ENCODE results near the gene SFR1.

DNA sequence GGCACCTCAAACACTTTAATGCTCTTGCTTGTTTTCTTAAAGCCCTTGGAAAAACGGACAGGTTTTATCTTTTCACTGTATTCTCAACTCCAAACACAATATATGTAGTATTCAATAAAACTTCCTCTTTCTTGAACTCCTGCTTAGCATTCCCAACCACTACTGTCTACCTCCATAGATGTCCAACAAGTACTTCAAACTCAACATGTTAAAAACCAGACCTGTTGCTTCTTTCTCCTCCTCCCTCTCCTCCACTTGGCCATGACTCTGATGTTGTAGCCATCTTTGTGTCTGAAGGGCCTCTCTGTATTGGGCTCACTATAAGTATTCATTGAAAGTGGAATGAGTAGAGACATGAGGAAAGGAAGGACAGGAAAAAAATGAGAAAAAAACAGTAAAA, 20.1 kb upstream of the SFR1 start:
- TF ChIP-seq JUN (CRISPR knock-in tag; IDR thresholded peaks at IDR 0.05) (no peak), CBFB (CRISPR knock-in tag; IDR thresholded peaks at IDR 0.05; ENCODE audit: low read depth) (no peak), TEAD4 (CRISPR knock-in tag; IDR thresholded peaks at IDR 0.05) (no peak), ZNF263 (CRISPR knock-in tag; IDR thresholded peaks at IDR 0.05; ENCODE audit: low read depth) (no peak), GABPB1 (CRISPR knock-in tag; IDR thresholded peaks at IDR 0.05) (no peak)
- TF ChIP-seq, protein P1, sequence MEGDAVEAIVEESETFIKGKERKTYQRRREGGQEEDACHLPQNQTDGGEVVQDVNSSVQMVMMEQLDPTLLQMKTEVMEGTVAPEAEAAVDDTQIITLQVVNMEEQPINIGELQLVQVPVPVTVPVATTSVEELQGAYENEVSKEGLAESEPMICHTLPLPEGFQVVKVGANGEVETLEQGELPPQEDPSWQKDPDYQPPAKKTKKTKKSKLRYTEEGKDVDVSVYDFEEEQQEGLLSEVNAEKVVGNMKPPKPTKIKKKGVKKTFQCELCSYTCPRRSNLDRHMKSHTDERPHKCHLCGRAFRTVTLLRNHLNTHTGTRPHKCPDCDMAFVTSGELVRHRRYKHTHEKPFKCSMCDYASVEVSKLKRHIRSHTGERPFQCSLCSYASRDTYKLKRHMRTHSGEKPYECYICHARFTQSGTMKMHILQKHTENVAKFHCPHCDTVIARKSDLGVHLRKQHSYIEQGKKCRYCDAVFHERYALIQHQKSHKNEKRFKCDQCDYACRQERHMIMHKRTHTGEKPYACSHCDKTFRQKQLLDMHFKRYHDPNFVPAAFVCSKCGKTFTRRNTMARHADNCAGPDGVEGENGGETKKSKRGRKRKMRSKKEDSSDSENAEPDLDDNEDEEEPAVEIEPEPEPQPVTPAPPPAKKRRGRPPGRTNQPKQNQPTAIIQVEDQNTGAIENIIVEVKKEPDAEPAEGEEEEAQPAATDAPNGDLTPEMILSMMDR (IDR thresholded peaks at IDR 0.05) = no peak
- TF ChIP-seq, protein P2, sequence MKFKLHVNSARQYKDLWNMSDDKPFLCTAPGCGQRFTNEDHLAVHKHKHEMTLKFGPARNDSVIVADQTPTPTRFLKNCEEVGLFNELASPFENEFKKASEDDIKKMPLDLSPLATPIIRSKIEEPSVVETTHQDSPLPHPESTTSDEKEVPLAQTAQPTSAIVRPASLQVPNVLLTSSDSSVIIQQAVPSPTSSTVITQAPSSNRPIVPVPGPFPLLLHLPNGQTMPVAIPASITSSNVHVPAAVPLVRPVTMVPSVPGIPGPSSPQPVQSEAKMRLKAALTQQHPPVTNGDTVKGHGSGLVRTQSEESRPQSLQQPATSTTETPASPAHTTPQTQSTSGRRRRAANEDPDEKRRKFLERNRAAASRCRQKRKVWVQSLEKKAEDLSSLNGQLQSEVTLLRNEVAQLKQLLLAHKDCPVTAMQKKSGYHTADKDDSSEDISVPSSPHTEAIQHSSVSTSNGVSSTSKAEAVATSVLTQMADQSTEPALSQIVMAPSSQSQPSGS (CRISPR knock-in tag; IDR thresholded peaks at IDR 0.05; ENCODE audit: borderline replicate concordance, low read depth) = no peak
- TF ChIP-seq, protein P3, sequence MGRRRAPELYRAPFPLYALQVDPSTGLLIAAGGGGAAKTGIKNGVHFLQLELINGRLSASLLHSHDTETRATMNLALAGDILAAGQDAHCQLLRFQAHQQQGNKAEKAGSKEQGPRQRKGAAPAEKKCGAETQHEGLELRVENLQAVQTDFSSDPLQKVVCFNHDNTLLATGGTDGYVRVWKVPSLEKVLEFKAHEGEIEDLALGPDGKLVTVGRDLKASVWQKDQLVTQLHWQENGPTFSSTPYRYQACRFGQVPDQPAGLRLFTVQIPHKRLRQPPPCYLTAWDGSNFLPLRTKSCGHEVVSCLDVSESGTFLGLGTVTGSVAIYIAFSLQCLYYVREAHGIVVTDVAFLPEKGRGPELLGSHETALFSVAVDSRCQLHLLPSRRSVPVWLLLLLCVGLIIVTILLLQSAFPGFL (CRISPR knock-in tag; IDR thresholded peaks at IDR 0.05; ENCODE audit: borderline replicate concordance) = no peak
- TF ChIP-seq, protein P4, sequence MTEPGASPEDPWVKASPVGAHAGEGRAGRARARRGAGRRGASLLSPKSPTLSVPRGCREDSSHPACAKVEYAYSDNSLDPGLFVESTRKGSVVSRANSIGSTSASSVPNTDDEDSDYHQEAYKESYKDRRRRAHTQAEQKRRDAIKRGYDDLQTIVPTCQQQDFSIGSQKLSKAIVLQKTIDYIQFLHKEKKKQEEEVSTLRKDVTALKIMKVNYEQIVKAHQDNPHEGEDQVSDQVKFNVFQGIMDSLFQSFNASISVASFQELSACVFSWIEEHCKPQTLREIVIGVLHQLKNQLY (CRISPR knock-in tag; IDR thresholded peaks at IDR 0.05) = no peak
- TF ChIP-seq, protein P5, sequence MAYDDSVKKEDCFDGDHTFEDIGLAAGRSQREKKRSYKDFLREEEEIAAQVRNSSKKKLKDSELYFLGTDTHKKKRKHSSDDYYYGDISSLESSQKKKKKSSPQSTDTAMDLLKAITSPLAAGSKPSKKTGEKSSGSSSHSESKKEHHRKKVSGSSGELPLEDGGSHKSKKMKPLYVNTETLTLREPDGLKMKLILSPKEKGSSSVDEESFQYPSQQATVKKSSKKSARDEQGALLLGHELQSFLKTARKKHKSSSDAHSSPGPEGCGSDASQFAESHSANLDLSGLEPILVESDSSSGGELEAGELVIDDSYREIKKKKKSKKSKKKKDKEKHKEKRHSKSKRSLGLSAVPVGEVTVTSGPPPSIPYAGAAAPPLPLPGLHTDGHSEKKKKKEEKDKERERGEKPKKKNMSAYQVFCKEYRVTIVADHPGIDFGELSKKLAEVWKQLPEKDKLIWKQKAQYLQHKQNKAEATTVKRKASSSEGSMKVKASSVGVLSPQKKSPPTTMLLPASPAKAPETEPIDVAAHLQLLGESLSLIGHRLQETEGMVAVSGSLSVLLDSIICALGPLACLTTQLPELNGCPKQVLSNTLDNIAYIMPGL (CRISPR knock-in tag; IDR thresholded peaks at IDR 0.05) = no peak

Data from WTC11 (cell line).